OCI-LY7 (cell line): ENCODE results near the gene RIPK1. TPM values are rescaled to one million over a fixed set of nuclear protein-coding genes. Genes with fewer than 3 reads are reported as not detected.

ENCODE experiments used
- BruUV-seq: library from RNA; stranded (reverse); fragments of 400-500 nt; replicated peaks from 2 replicates; lab custom pipeline; 2021; lab: Mats Ljungman, UMichigan
- CTCF ChIA-PET: fragments of 300-600 bp; sonication (Branson Sonifier 250); formaldehyde crosslinking; loops from one replicate; lab custom pipeline; 2022; ENCODE audit warnings: antibody characterized with exemption; ENCODE audit not compliant: unreplicated experiment; lab: Charles Lee
- POLR2A ChIA-PET: fragments of 300-600 bp; sonication (Branson Sonifier 250); formaldehyde crosslinking; loops from one replicate; lab custom pipeline; 2022; ENCODE audit warnings: antibody characterized with exemption; lab: Charles Lee
- DNase-seq: peaks from one replicate; pipeline ENCODE4 v3.0.0-alpha.2; 2015; ENCODE audit warnings: low spot score
- H2AFZ ChIP-seq: fragments of 200-600 bp; sonication (generic), shearing (Covaris generic); 2 replicates; pipeline ENCODE4 v1.6.1; 2014; ENCODE audit warnings: mild to moderate bottlenecking, antibody characterized with exemption, low read length, moderate library complexity
- H3K27ac ChIP-seq: fragments of 200-600 bp; sonication (generic); 2 replicates; pipeline ENCODE4 v1.5.1; 2014; ENCODE audit warnings: mixed run types, low read depth, mild to moderate bottlenecking, moderate library complexity, low read length, inconsistent platforms; ENCODE audit not compliant: poor library complexity, severe bottlenecking
- H3K36me3 ChIP-seq: fragments of 200-600 bp; sonication (generic); 2 replicates; pipeline ENCODE4 v1.6.1; 2014; ENCODE audit warnings: mild to moderate bottlenecking, antibody characterized with exemption, low read length, moderate library complexity, mixed read lengths; ENCODE audit not compliant: insufficient read depth
- H3K4me1 ChIP-seq: fragments of 200-600 bp; sonication (generic); 2 replicates; pipeline ENCODE4 v1.5.1; 2014; ENCODE audit warnings: mild to moderate bottlenecking, low read length; ENCODE audit not compliant: insufficient read depth, poor library complexity, severe bottlenecking
- H3K4me2 ChIP-seq: fragments of 200-600 bp; sonication (generic); 2 replicates; pipeline ENCODE4 v1.6.1; 2014; ENCODE audit warnings: mild to moderate bottlenecking, low read length
- H3K4me3 ChIP-seq: fragments of 200-600 bp; sonication (generic); 2 replicates; pipeline ENCODE4 v1.5.1; 2014; ENCODE audit warnings: mild to moderate bottlenecking, low read depth, low read length; ENCODE audit not compliant: poor library complexity, severe bottlenecking
- H3K79me2 ChIP-seq: fragments of 200-600 bp; sonication (generic); 2 replicates; pipeline ENCODE4 v1.6.1; 2016; ENCODE audit warnings: low read depth, mild to moderate bottlenecking, low read length, moderate library complexity, mixed read lengths; ENCODE audit not compliant: insufficient read depth
- H3K9me2 ChIP-seq: fragments of 200-600 bp; sonication (generic); 2 replicates; pipeline ENCODE4 v1.6.1; 2016; ENCODE audit warnings: mild to moderate bottlenecking, low read length, mixed read lengths; ENCODE audit not compliant: insufficient read depth
- H3K9me3 ChIP-seq: fragments of 200-600 bp; sonication (generic); 2 replicates; pipeline ENCODE4 v1.6.1; 2014; ENCODE audit warnings: mild to moderate bottlenecking, mixed run types, low read length, mixed read lengths
- H4K20me1 ChIP-seq: fragments of 200-600 bp; sonication (generic); 2 replicates; pipeline ENCODE4 v1.6.1; 2014; ENCODE audit warnings: mild to moderate bottlenecking, antibody characterized with exemption, low read length, moderate library complexity, mixed read lengths; ENCODE audit not compliant: insufficient read depth
- EZH2phosphoT487 ChIP-seq: fragments of 200-600 bp; sonication (generic); IDR thresholded peaks from 2 replicates; pipeline ENCODE4 v1.6.1; 2018; ENCODE audit warnings: low read depth, borderline replicate concordance, mild to moderate bottlenecking, mixed run types, antibody characterized with exemption, low read length, moderate library complexity, mixed read lengths
- intact Hi-C: fragments of 100-400 bp; cut with micrococcal nuclease; formaldehyde crosslinking; loops from one replicate; pipeline ENCODE4 v1.10.0; 2022; ENCODE audit not compliant: unreplicated experiment
- total RNA-seq, 2 experiments: library from RNA; depleted of rRNA in 1 of 2; stranded (reverse); fragments of >200 nt in 1 of 2; shearing (Covaris generic) in 1 of 2; gene quantifications; 2 replicates each; pipeline ENCODE4 v1.2.3, GENCODE V29; 2014 to 2022
- TF ChIP-seq, protein P1 (sequence below): fragments of 200-600 bp; sonication (generic); conservative IDR thresholded peaks from 2 replicates; pipeline ENCODE4 v1.5.1; 2014; ENCODE audit warnings: mild to moderate bottlenecking, antibody characterized with exemption, low read length, moderate library complexity, mixed read lengths

Gene RIPK1
- total RNA-seq, 2 experiments from 2014 or later: 7.5 to 8.4 TPM

DNA sequence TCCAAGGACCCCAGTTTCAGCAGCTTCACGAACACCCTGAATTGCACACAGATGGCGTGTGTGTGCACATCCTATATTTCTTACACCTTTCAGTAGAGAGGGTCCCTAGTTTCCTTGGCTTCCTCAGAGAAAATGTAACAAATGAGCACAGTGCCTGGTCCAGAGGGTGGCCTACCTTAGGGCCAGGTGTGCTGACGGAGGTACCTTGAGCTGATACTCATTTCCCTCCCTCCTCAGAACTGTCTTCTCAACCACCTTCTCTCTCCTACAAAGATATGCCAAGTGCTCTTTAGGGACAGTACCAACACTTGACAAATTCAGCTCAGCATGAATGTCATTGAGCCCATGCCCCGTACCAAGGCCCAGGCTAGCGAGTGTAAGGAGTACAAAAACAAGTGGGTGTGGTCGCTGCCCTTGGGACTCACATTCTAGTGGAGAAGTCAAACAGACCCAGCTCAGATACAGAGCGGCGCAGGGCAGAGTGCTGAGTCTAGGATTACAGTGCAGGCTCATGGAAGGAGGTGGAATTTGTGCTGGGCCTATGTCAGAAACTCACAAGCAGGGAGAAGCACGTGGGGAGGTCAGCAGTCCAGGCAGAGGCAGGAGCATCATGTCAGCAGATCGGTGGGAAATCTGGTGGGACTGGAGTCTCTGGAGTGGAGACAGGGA is 40.6 kb downstream of the RIPK1 start:
- H3K9me3 ChIP-seq: no peaks in the 10 kb centered on the region
- no peaks in the 10 kb centered on the region for H4K20me1 ChIP-seq
- ChIA-PET POLR2A (interaction anchor here (1.0 kb wide), 1 partner anchor 34 kb away, joined by 4 read pairs; no protein-coding TSS in a partner anchor), CTCF (no interaction called here)
- intact Hi-C loops: no loop called here
- H3K4me2 ChIP-seq: no peak overlapping the region
- H3K4me3 ChIP-seq: no peak overlapping the region
- no peak for DNase-seq
- no TSS peak for BruUV-seq
- H3K79me2 ChIP-seq: no peaks in the 10 kb centered on the region
- no peak for TF ChIP-seq EZH2phosphoT487
- TF ChIP-seq, protein P1, sequence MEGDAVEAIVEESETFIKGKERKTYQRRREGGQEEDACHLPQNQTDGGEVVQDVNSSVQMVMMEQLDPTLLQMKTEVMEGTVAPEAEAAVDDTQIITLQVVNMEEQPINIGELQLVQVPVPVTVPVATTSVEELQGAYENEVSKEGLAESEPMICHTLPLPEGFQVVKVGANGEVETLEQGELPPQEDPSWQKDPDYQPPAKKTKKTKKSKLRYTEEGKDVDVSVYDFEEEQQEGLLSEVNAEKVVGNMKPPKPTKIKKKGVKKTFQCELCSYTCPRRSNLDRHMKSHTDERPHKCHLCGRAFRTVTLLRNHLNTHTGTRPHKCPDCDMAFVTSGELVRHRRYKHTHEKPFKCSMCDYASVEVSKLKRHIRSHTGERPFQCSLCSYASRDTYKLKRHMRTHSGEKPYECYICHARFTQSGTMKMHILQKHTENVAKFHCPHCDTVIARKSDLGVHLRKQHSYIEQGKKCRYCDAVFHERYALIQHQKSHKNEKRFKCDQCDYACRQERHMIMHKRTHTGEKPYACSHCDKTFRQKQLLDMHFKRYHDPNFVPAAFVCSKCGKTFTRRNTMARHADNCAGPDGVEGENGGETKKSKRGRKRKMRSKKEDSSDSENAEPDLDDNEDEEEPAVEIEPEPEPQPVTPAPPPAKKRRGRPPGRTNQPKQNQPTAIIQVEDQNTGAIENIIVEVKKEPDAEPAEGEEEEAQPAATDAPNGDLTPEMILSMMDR: no peak
- peaks cover 79% of the 10 kb centered on the region for H3K36me3 ChIP-seq
- no peaks in the 10 kb centered on the region for H3K4me1 ChIP-seq
- H3K27ac ChIP-seq: no peak overlapping the region
- H2AFZ ChIP-seq: no peak overlapping the region
- no peaks in the 10 kb centered on the region for H3K9me2 ChIP-seq

DNA sequence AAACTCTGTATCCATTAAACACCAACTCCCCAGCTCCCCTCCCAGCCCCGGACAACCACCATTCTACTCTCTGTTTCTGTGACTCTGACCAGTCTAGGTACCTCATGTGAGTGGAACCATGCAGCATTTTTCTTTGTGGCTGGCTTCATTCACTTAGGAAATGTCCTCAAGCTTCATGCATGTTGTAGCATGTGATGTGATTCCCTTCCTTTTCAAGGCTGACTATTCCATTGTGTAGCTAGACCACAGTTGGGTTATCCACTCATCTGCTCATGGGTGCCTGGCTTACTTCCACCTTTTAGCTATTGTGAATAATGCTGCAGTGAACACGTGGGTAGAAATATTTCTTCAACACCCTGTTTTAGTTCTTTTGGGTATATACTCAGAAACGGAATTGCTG is 41.5 kb downstream of the RIPK1 start:
- no peaks in the 10 kb centered on the region for H4K20me1 ChIP-seq
- no peaks in the 10 kb centered on the region for H3K9me3 ChIP-seq
- no peak overlapping the region for H3K4me3 ChIP-seq
- no peak overlapping the region for H3K4me2 ChIP-seq
- ChIA-PET CTCF (no interaction called here), POLR2A (interaction anchor here (0.7 kb wide), 1 partner anchor 31 kb away, joined by 3 read pairs; no protein-coding TSS in a partner anchor)
- no peaks in the 10 kb centered on the region for H3K4me1 ChIP-seq
- DNase-seq: no peak
- no peak overlapping the region for H2AFZ ChIP-seq
- H3K27ac ChIP-seq: no peak overlapping the region
- no peaks in the 10 kb centered on the region for H3K9me2 ChIP-seq
- peaks cover 78% of the 10 kb centered on the region for H3K36me3 ChIP-seq
- no peaks in the 10 kb centered on the region for H3K79me2 ChIP-seq
- TF ChIP-seq EZH2phosphoT487: no peak
- TF ChIP-seq, protein P1: no peak
- BruUV-seq: no TSS peak
- intact Hi-C loops: no loop called here

DNA sequence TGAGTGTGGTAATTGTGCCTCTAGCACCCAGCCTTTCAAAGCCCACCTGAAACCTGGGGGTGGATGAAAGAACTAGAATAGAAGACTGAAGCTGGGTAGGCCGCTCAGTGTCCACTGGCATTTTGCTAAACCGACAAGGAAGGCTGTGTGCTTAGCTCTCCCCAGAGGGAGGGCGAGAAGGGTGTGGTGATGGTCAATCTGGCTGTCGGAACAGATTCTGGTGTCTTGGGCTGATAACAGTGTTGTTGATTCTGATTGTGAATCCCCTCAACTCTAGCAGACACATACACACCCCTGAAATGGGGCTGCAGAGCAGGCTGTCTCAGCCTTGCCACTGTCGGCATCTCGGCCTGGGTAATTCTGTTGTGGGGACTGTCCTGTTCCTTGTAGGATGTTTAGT is 46.1 kb downstream of the RIPK1 start:
- Histone ChIP-seq H3K4me1 (peaks cover 16% of the 10 kb centered on the region), H3K4me3 (no peak overlapping the region), H2AFZ (no peak overlapping the region), H3K9me3 (no peaks in the 10 kb centered on the region), H3K79me2 (no peaks in the 10 kb centered on the region), H3K9me2 (no peaks in the 10 kb centered on the region), H3K27ac (no peak overlapping the region), H3K36me3 (peaks cover 45% of the 10 kb centered on the region), H4K20me1 (no peaks in the 10 kb centered on the region), H3K4me2 (no peak overlapping the region)
- ChIA-PET POLR2A (no interaction called here), CTCF (no interaction called here)
- DNase-seq: no peak
- no TSS peak for BruUV-seq
- intact Hi-C loops: no loop called here
- no peak for TF ChIP-seq EZH2phosphoT487
- TF ChIP-seq, protein P1: no peak
